Esophagus squamous epithelium (tissue), 5 donors: ENCODE data around the gene MFN1. TPM values are rescaled to one million over a fixed set of nuclear protein-coding genes. Genes with fewer than 3 reads are reported as not detected.

ENCODE experiments used
- DNase-seq: peaks from one replicate; lab custom pipeline; 2025; lab: John Stamatoyannopoulos, UW
- H3K27ac ChIP-seq, 4 donors: fragments of 200-600 bp; sonication (generic); one replicate each; pipeline ENCODE4 v1.5.1; 2016 to 2019; ENCODE audit warnings: mild to moderate bottlenecking in 1 of 4
- H3K27me3 ChIP-seq, 4 donors: fragments of 200-600 bp; sonication (generic); 1 replicate in 3 of 4; 2 replicates in 1 of 4; pipeline versions ENCODE4 v1.5.1 to v1.6.0; 2017 to 2021; ENCODE audit warnings: antibody characterized with exemption in 1 of 4
- H3K36me3 ChIP-seq, 3 donors: fragments of 200-600 bp; sonication (generic); one replicate each; pipeline ENCODE4 v1.5.1; 2016 to 2019
- H3K4me1 ChIP-seq, 3 donors: fragments of 200-600 bp; sonication (generic); one replicate each; pipeline ENCODE4 v1.5.1; 2017 to 2019
- H3K4me3 ChIP-seq, 4 donors: fragments of 200-600 bp; sonication (generic); 1 replicate in 3 of 4; 2 replicates in 1 of 4; pipeline ENCODE4 v1.5.1; 2016 to 2019; ENCODE audit warnings: mild to moderate bottlenecking in 2 of 4, moderate library complexity in 1 of 4
- H3K9me3 ChIP-seq, 3 donors: fragments of 200-600 bp; sonication (generic); one replicate each; pipeline ENCODE4 v1.5.1; 2016 to 2019
- CTCF ChIP-seq, 6 experiments: fragments of 450-650 bp in 4 of 6; fragments of 200-600 bp in 2 of 6; sonication (generic) in 2 of 6; IDR thresholded peaks; one replicate each; pipeline ENCODE4 v1.5.1; 2016 to 2019; ENCODE audit warnings: antibody characterized with exemption in 6 of 6, mild to moderate bottlenecking in 4 of 6, moderate library complexity in 4 of 6
- POLR2A ChIP-seq, 4 donors: fragments of 450-650 bp; IDR thresholded peaks; one replicate each; pipeline ENCODE4 v1.6.1; 2017; ENCODE audit warnings: antibody characterized with exemption in 4 of 4, mild to moderate bottlenecking in 4 of 4, moderate library complexity in 3 of 4
- WGBS, 2 donors: methylation state at CpG; one replicate each; pipeline ENCODE4 v1.1.5; 2018; 5-methylcytosine and 5-hydroxymethylcytosine counted together
- intact Hi-C: fragments of 100-400 bp; cut with DNase I; formaldehyde crosslinking; loops from one replicate; pipeline ENCODE4 v1.15.0; 2022
- total RNA-seq, 4 donors: library from RNA; depleted of rRNA; stranded (reverse); fragments of >200 nt; gene quantifications; one replicate each; pipeline ENCODE4 v1.1.0, GENCODE V29; 2016
- donor health status: DM: yes; HTN: yes; CAD: no.

MFN1 gene
- total RNA-seq, 4 donors from 2014 or later, result 25.2 to 55.3 (median 38.2) TPM

DNA sequence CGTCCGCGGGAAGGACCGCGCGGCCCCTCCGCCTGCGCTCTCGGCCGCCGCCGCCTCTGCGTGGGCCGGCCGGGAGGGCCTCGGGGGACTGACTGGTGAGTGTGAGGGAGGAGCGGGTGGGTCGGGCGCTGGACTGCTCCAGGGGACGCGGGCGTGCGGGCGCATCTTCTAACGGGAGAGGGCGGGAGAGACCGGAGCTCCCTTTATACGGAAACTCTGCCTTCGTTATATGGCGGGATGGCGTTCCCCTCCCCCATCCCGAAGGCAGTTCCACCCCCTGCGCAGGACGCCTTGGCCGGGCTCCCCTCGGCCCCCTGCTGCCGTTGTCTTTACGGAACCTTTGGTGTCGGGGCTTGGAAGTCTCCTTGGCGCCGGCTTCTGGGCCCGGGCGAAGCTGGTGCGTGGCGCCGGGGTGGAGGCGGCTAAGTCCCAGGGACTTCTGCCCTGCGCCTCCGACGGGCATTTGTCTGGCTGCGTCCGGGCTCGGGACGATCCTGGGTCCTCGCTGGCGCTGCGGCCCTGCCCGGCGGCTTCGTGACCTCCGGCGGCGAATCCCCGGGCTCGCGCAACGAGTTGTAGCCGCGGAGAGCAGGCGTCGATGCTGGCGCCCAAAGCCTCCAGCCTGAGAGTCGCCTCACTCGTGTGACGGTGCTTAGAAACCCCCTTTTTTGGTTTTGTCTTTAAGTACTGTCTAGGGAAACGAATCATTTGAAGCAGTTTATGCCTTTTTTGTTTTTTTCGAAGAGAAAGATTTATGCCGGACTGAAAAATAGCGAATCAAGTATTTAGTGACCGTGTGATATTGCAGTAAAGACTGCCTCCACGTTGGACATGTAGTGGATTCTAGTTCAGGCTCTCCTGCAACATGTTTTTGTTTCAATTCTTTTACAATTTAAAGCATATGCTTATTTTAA lies 24.1 kb upstream of the MFN1 start:
- intact Hi-C loops, result no loop called here
- no peak for TF ChIP-seq CTCF (IDR thresholded peaks at IDR 0.05)
- no peak for TF ChIP-seq POLR2A (IDR thresholded peaks at IDR 0.05)

GRCh38 chr3:179324270-179324754 lies 23.2 kb upstream of the MFN1 start:
- Histone ChIP-seq H3K27me3 (no peaks in the 10 kb centered on the region), H3K27ac (peak overlapping the region; percentile 23 to 97 (median 94)), H3K4me3 (peak overlapping the region; percentile 76 to 91 (median 84)), H3K36me3 (peaks cover 0 to 35% (median 8%) of the 10 kb centered on the region in 3 donors), H3K4me1 (peaks cover 10 to 45% (median 13%) of the 10 kb centered on the region in 3 donors), H3K9me3 (no peaks in the 10 kb centered on the region)
- TF ChIP-seq CTCF (IDR thresholded peaks at IDR 0.05) (no peak), POLR2A (IDR thresholded peaks at IDR 0.05) (no peak)
- no peak for DNase-seq
- intact Hi-C loops, result no loop called here
- 1 to 3% methylated on average over 8 of the region's 8 CpGs for WGBS, 2 donors

More for the DNA sequence above, 24.1 kb upstream of the MFN1 start:
- Histone ChIP-seq H3K27ac (peak overlapping the region; percentile 90 to 97 (median 96)), H3K36me3 (peaks cover 0 to 26% (median 1%) of the 10 kb centered on the region in 3 donors), H3K4me1 (peaks cover 10 to 45% (median 13%) of the 10 kb centered on the region in 3 donors), H3K27me3 (no peaks in the 10 kb centered on the region), H3K4me3 (peak overlapping the region; percentile 76 to 91 (median 84)), H3K9me3 (no peaks in the 10 kb centered on the region)
- 0 to 1% methylated on average over 13 to 31 of the region's 81 CpGs for WGBS, 2 donors
- DNase-seq, result peak; percentile 9

- Histone ChIP-seq H3K4me1 (peaks cover 0 to 9% (median 0%) of the 10 kb centered on the region in 3 donors), H3K4me3 (no peak overlapping the region), H3K27me3 (no peaks in the 10 kb centered on the region), H3K27ac (no peak overlapping the region), H3K9me3 (no peaks in the 10 kb centered on the region), H3K36me3 (peaks cover 6 to 94% (median 29%) of the 10 kb centered on the region in 3 donors)
- WGBS, 2 donors, result 71 to 100% methylated on average over 1 of the region's 1 CpG
- no peak for DNase-seq
- intact Hi-C loops, result no loop called here
- TF ChIP-seq CTCF (IDR thresholded peaks at IDR 0.05) (no peak), POLR2A (IDR thresholded peaks at IDR 0.05) (no peak)
These were observed 17.1 kb upstream of the MFN1 start for GRCh38 chr3:179330438-179330837.

GRCh38 chr3:179332240-179332639 lies 15.3 kb upstream of the MFN1 start:
- no peak overlapping the region for H3K4me3 ChIP-seq
- H3K27me3 ChIP-seq, result no peaks in the 10 kb centered on the region
- DNase-seq, result no peak
- 88 to 91% methylated on average over 4 of the region's 4 CpGs for WGBS, 2 donors
- intact Hi-C loops, result no loop called here
- peaks cover 6 to 100% (median 29%) of the 10 kb centered on the region in 3 donors for H3K36me3 ChIP-seq
- no peaks in the 10 kb centered on the region for H3K9me3 ChIP-seq
- H3K27ac ChIP-seq, result no peak overlapping the region
- TF ChIP-seq CTCF (IDR thresholded peaks at IDR 0.05), result no peak
- no peak for TF ChIP-seq POLR2A (IDR thresholded peaks at IDR 0.05)
- no peaks in the 10 kb centered on the region for H3K4me1 ChIP-seq

GRCh38 chr3:179333084-179333483 lies 14.4 kb upstream of the MFN1 start:
- Histone ChIP-seq H3K27me3 (no peaks in the 10 kb centered on the region), H3K4me1 (no peaks in the 10 kb centered on the region), H3K27ac (no peak overlapping the region), H3K9me3 (no peaks in the 10 kb centered on the region), H3K36me3 (peaks cover 6 to 100% (median 29%) of the 10 kb centered on the region in 3 donors), H3K4me3 (no peak overlapping the region)
- no peak for DNase-seq
- intact Hi-C loops, result no loop called here
- 78 to 100% methylated on average over 2 of the region's 2 CpGs for WGBS, 2 donors
- TF ChIP-seq POLR2A (IDR thresholded peaks at IDR 0.05), result no peak
- TF ChIP-seq CTCF (IDR thresholded peaks at IDR 0.05), result no peak
